OCI-LY3 (cell line): ENCODE results near the gene RAET1L.

Source experiments
- H2AFZ ChIP-seq: fragments of 200-600, 300-600 bp; shearing (Covaris generic); 2 replicates; pipeline ENCODE4 v1.6.0; 2014; ENCODE audit warnings: antibody characterized with exemption, low read depth, low read length
- H3K27ac ChIP-seq: fragments of 200-600, 300-600 bp; sonication (generic); 2 replicates; pipeline ENCODE4 v1.5.1; 2014; ENCODE audit warnings: mild to moderate bottlenecking, low read length, moderate library complexity, mixed read lengths
- H3K27me3 ChIP-seq: fragments of 200-600, 300-600 bp; sonication (generic); 2 replicates; pipeline ENCODE4 v1.6.1; 2014; ENCODE audit warnings: low read depth, low read length, mixed read lengths
- H3K36me3 ChIP-seq: fragments of 200-600, 300-600 bp; sonication (generic); replicated peaks from 2 replicates; pipeline ENCODE3; 2014; ENCODE audit warnings: low read depth, low read length, mixed read lengths
- H3K4me1 ChIP-seq: fragments of 300-600, 200-600 bp; sonication (generic); 2 replicates; pipeline ENCODE4 v1.6.1; 2014; ENCODE audit warnings: low read length, mixed read lengths
- H3K4me2 ChIP-seq: fragments of 200-600, 300-600 bp; sonication (generic); 2 replicates; pipeline ENCODE4 v1.6.1; 2014; ENCODE audit warnings: low read length, mixed read lengths
- H3K4me3 ChIP-seq: fragments of 300-600, 200-600 bp; sonication (generic); 2 replicates; pipeline ENCODE4 v1.5.1; 2014; ENCODE audit warnings: antibody characterized with exemption, mild to moderate bottlenecking, low read length, moderate library complexity
- H3K79me2 ChIP-seq: fragments of 300-600, 200-600 bp; shearing (Covaris generic); 2 replicates; pipeline ENCODE4 v1.6.1; 2014; ENCODE audit warnings: mild to moderate bottlenecking, low read length, mixed read lengths
- H3K9ac ChIP-seq: fragments of 300-600, 200-600 bp; shearing (Covaris generic); 2 replicates; pipeline ENCODE4 v1.6.0; 2014; ENCODE audit warnings: mild to moderate bottlenecking, low read length, moderate library complexity
- H3K9me3 ChIP-seq: fragments of 200-600, 300-600 bp; shearing (Covaris generic); 2 replicates; pipeline ENCODE4 v1.6.1; 2014; ENCODE audit warnings: low read length, mixed read lengths; ENCODE audit not compliant: insufficient read depth
- H4K20me1 ChIP-seq: fragments of 200-600, 300-600 bp; sonication (generic); 2 replicates; pipeline ENCODE4 v1.6.1; 2016; ENCODE audit warnings: low read length, mixed read lengths; ENCODE audit not compliant: insufficient read depth
- EZH2phosphoT487 ChIP-seq: fragments of 200-600 bp; shearing (Covaris generic); IDR thresholded peaks from 2 replicates; pipeline ENCODE4 v1.6.1; 2018; ENCODE audit warnings: antibody characterized with exemption, mixed run types, low read depth
- TF ChIP-seq, protein P1 (sequence below): fragments of 200-600, 300-600 bp; sonication (generic); IDR thresholded peaks from 2 replicates; pipeline ENCODE4 v1.5.1; 2014; ENCODE audit warnings: antibody characterized with exemption, low read length, low read depth

The RAET1L gene

GRCh38 chr6:150058231-150058792 lies 33.0 kb upstream of the RAET1L start:
- Histone ChIP-seq H4K20me1 (no peaks in the 10 kb centered on the region), H3K4me3 (no peak overlapping the region), H3K27me3 (peaks cover 18% of the 10 kb centered on the region), H3K79me2 (no peaks in the 10 kb centered on the region), H2AFZ (no peak overlapping the region), H3K9ac (no peak overlapping the region), H3K4me2 (no peak overlapping the region), H3K4me1 (peaks cover 12% of the 10 kb centered on the region), H3K27ac (no peak overlapping the region), H3K9me3 (no peaks in the 10 kb centered on the region), H3K36me3 (no peaks in the 10 kb centered on the region)
- TF ChIP-seq, protein P1, sequence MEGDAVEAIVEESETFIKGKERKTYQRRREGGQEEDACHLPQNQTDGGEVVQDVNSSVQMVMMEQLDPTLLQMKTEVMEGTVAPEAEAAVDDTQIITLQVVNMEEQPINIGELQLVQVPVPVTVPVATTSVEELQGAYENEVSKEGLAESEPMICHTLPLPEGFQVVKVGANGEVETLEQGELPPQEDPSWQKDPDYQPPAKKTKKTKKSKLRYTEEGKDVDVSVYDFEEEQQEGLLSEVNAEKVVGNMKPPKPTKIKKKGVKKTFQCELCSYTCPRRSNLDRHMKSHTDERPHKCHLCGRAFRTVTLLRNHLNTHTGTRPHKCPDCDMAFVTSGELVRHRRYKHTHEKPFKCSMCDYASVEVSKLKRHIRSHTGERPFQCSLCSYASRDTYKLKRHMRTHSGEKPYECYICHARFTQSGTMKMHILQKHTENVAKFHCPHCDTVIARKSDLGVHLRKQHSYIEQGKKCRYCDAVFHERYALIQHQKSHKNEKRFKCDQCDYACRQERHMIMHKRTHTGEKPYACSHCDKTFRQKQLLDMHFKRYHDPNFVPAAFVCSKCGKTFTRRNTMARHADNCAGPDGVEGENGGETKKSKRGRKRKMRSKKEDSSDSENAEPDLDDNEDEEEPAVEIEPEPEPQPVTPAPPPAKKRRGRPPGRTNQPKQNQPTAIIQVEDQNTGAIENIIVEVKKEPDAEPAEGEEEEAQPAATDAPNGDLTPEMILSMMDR: no peak
- TF ChIP-seq EZH2phosphoT487: no peak

DNA sequence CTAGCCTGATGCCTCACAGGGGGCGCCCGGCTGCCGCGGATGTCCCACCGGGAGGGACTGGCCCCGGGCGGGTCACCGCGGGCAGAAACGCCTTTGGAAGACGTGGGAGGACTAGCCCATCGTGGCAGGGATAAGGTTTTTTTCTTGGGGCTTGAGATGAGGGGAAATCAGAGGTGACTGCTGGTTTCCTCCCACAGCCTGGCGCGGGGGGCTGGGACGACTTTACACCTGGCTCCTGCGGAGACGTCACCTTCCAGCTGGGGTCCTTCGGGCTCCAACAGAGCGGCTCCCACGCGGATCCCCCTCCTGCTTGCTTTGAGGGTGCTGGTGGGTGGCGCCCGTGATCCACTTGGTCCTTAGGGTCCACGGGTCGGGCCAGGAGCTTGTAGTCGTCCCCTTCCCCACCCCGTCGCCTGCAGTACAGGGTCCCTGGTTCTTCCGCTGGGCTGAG lies 32.2 kb upstream of the RAET1L start:
- Histone ChIP-seq H3K36me3 (no peaks in the 10 kb centered on the region), H3K9ac (no peak overlapping the region), H3K4me2 (no peak overlapping the region), H3K27ac (no peak overlapping the region), H2AFZ (no peak overlapping the region), H4K20me1 (no peaks in the 10 kb centered on the region), H3K27me3 (peaks cover 18% of the 10 kb centered on the region), H3K79me2 (no peaks in the 10 kb centered on the region), H3K9me3 (no peaks in the 10 kb centered on the region), H3K4me1 (peaks cover 12% of the 10 kb centered on the region), H3K4me3 (no peak overlapping the region)
- TF ChIP-seq, protein P1: no peak
- TF ChIP-seq EZH2phosphoT487: no peak

GRCh38 chr6:150056916-150057315 lies 31.6 kb upstream of the RAET1L start:
- Histone ChIP-seq H3K9me3 (no peaks in the 10 kb centered on the region), H4K20me1 (no peaks in the 10 kb centered on the region), H3K4me3 (no peak overlapping the region), H3K4me2 (no peak overlapping the region), H3K9ac (no peak overlapping the region), H3K79me2 (no peaks in the 10 kb centered on the region), H3K27me3 (peaks cover 21% of the 10 kb centered on the region), H3K4me1 (peaks cover 12% of the 10 kb centered on the region), H2AFZ (no peak overlapping the region), H3K27ac (no peak overlapping the region), H3K36me3 (no peaks in the 10 kb centered on the region)
- no peak for TF ChIP-seq EZH2phosphoT487
- TF ChIP-seq, protein P1: no peak

GRCh38 chr6:150056156-150056555 lies 30.8 kb upstream of the RAET1L start:
- H3K9me3 ChIP-seq: no peaks in the 10 kb centered on the region
- TF ChIP-seq EZH2phosphoT487: no peak
- no peak overlapping the region for H3K27ac ChIP-seq
- H3K4me1 ChIP-seq: peaks cover 12% of the 10 kb centered on the region
- no peak overlapping the region for H2AFZ ChIP-seq
- H4K20me1 ChIP-seq: no peaks in the 10 kb centered on the region
- H3K36me3 ChIP-seq: no peaks in the 10 kb centered on the region
- peaks cover 21% of the 10 kb centered on the region for H3K27me3 ChIP-seq
- no peak overlapping the region for H3K9ac ChIP-seq
- H3K4me2 ChIP-seq: no peak overlapping the region
- H3K79me2 ChIP-seq: no peaks in the 10 kb centered on the region
- H3K4me3 ChIP-seq: no peak overlapping the region
